ENCODE results near the gene ST3GAL2. TPM values are rescaled to one million over a fixed set of nuclear protein-coding genes. Genes with fewer than 3 reads are reported as not detected.

The ST3GAL2 gene
- total RNA-seq, 2 donors from 2014 or later, result 14.5 to 18.6 TPM

GRCh38 chr16:70434484-70435260, 4.2 kb downstream of the ST3GAL2 start:
- Mint-ChIP-seq H3K9me3 (no peaks in the 10 kb centered on the region), H3K27me3 (no peaks in the 10 kb centered on the region), H3K4me1 (peaks cover 28% of the 10 kb centered on the region), H3K4me3 (no peak overlapping the region), H3K36me3 (ENCODE audit: low read depth) (peaks cover 15% of the 10 kb centered on the region), H3K27ac (no peak overlapping the region)
- no peak for ATAC-seq (replicated peaks)

- H3K36me3 Mint-ChIP-seq (ENCODE audit: low read depth), result peaks cover 15% of the 10 kb centered on the region
- H3K27ac Mint-ChIP-seq, result no peak overlapping the region
- H3K27me3 Mint-ChIP-seq, result no peaks in the 10 kb centered on the region
- no peak for ATAC-seq (replicated peaks)
- H3K4me3 Mint-ChIP-seq, result no peak overlapping the region
- no peaks in the 10 kb centered on the region for H3K9me3 Mint-ChIP-seq
- H3K4me1 Mint-ChIP-seq, result peaks cover 32% of the 10 kb centered on the region
These were observed 5.3 kb downstream of the ST3GAL2 start for GRCh38 chr16:70433458-70434103.

- ATAC-seq (replicated peaks), result no peak
- Mint-ChIP-seq H3K36me3 (ENCODE audit: low read depth) (peaks cover 15% of the 10 kb centered on the region), H3K4me3 (no peak overlapping the region), H3K4me1 (peaks cover 31% of the 10 kb centered on the region), H3K27ac (no peak overlapping the region), H3K9me3 (no peaks in the 10 kb centered on the region), H3K27me3 (no peaks in the 10 kb centered on the region)
These were observed 6.0 kb downstream of the ST3GAL2 start for GRCh38 chr16:70432723-70433457.

GRCh38 chr16:70432356-70432722, 6.6 kb downstream of the ST3GAL2 start:
- Mint-ChIP-seq H3K9me3 (no peaks in the 10 kb centered on the region), H3K27ac (no peak overlapping the region), H3K4me1 (peaks cover 31% of the 10 kb centered on the region), H3K36me3 (ENCODE audit: low read depth) (peaks cover 15% of the 10 kb centered on the region), H3K4me3 (no peak overlapping the region), H3K27me3 (no peaks in the 10 kb centered on the region)
- ATAC-seq (replicated peaks), result no peak

- peak; percentile 64 for ATAC-seq (replicated peaks)
- H3K27me3 Mint-ChIP-seq, result no peaks in the 10 kb centered on the region
- H3K4me1 Mint-ChIP-seq, result peaks cover 23% of the 10 kb centered on the region
- H3K4me3 Mint-ChIP-seq, result peak overlapping the region; percentile 75
- peak overlapping the region; percentile 85 for H3K27ac Mint-ChIP-seq
- H3K9me3 Mint-ChIP-seq, result no peaks in the 10 kb centered on the region
- peaks cover 15% of the 10 kb centered on the region for H3K36me3 Mint-ChIP-seq (ENCODE audit: low read depth)
These were observed 8.0 kb downstream of the ST3GAL2 start for GRCh38 chr16:70430667-70431536.

GRCh38 chr16:70429888-70430666, 8.8 kb downstream of the ST3GAL2 start:
- no peaks in the 10 kb centered on the region for H3K9me3 Mint-ChIP-seq
- no peak for ATAC-seq (replicated peaks)
- peaks cover 23% of the 10 kb centered on the region for H3K4me1 Mint-ChIP-seq
- peak overlapping the region; percentile 75 for H3K4me3 Mint-ChIP-seq
- peak overlapping the region; percentile 85 for H3K27ac Mint-ChIP-seq
- H3K27me3 Mint-ChIP-seq, result no peaks in the 10 kb centered on the region
- peaks cover 14% of the 10 kb centered on the region for H3K36me3 Mint-ChIP-seq (ENCODE audit: low read depth)

- H3K27ac Mint-ChIP-seq, result peak overlapping the region; percentile 66
- peaks cover 23% of the 10 kb centered on the region for H3K4me1 Mint-ChIP-seq
- no peaks in the 10 kb centered on the region for H3K27me3 Mint-ChIP-seq
- H3K4me3 Mint-ChIP-seq, result peak overlapping the region; percentile 46
- no peaks in the 10 kb centered on the region for H3K9me3 Mint-ChIP-seq
- peak; percentile 93 for ATAC-seq (replicated peaks)
- H3K36me3 Mint-ChIP-seq (ENCODE audit: low read depth), result no peaks in the 10 kb centered on the region
These were observed 10.5 kb downstream of the ST3GAL2 start for GRCh38 chr16:70428178-70428998.

GRCh38 chr16:70427786-70428177, 11.1 kb downstream of the ST3GAL2 start:
- peak overlapping the region; percentile 46 for H3K4me3 Mint-ChIP-seq
- H3K9me3 Mint-ChIP-seq, result no peaks in the 10 kb centered on the region
- H3K4me1 Mint-ChIP-seq, result peaks cover 23% of the 10 kb centered on the region
- H3K36me3 Mint-ChIP-seq (ENCODE audit: low read depth), result no peaks in the 10 kb centered on the region
- peak overlapping the region; percentile 66 for H3K27ac Mint-ChIP-seq
- H3K27me3 Mint-ChIP-seq, result no peaks in the 10 kb centered on the region
- ATAC-seq (replicated peaks), result no peak

- Mint-ChIP-seq H3K27ac (no peak overlapping the region), H3K4me1 (peaks cover 11% of the 10 kb centered on the region), H3K9me3 (no peaks in the 10 kb centered on the region), H3K27me3 (no peaks in the 10 kb centered on the region), H3K36me3 (ENCODE audit: low read depth) (no peaks in the 10 kb centered on the region), H3K4me3 (no peak overlapping the region)
- no peak for ATAC-seq (replicated peaks)
These were observed 16.4 kb downstream of the ST3GAL2 start for GRCh38 chr16:70422543-70422942.

- no peak overlapping the region for H3K4me3 Mint-ChIP-seq
- peaks cover 9% of the 10 kb centered on the region for H3K4me1 Mint-ChIP-seq
- H3K27ac Mint-ChIP-seq, result peak overlapping the region; percentile 17
- no peaks in the 10 kb centered on the region for H3K9me3 Mint-ChIP-seq
- no peak for ATAC-seq (replicated peaks)
- H3K27me3 Mint-ChIP-seq, result no peaks in the 10 kb centered on the region
- no peaks in the 10 kb centered on the region for H3K36me3 Mint-ChIP-seq (ENCODE audit: low read depth)
These were observed 17.2 kb downstream of the ST3GAL2 start for GRCh38 chr16:70421473-70422311.

GRCh38 chr16:70421014-70421413, 17.9 kb downstream of the ST3GAL2 start:
- H3K4me1 Mint-ChIP-seq, result peaks cover 9% of the 10 kb centered on the region
- ATAC-seq (replicated peaks), result no peak
- no peak overlapping the region for H3K27ac Mint-ChIP-seq
- H3K9me3 Mint-ChIP-seq, result no peaks in the 10 kb centered on the region
- H3K4me3 Mint-ChIP-seq, result no peak overlapping the region
- H3K27me3 Mint-ChIP-seq, result no peaks in the 10 kb centered on the region
- no peaks in the 10 kb centered on the region for H3K36me3 Mint-ChIP-seq (ENCODE audit: low read depth)
